AG08396 (cell line): ENCODE results near the gene FBXL20.
"Not testable (repeated sequence)": the region's sequence is repeated elsewhere in the genome, so short reads cannot be mapped to it uniquely, and the experiment has no call there.

Source experiments
- DNase-seq: peaks from one replicate; pipeline ENCODE4 v3.0.0; 2012; ENCODE audit warnings: low spot score, mixed read lengths

FBXL20 gene

DNA sequence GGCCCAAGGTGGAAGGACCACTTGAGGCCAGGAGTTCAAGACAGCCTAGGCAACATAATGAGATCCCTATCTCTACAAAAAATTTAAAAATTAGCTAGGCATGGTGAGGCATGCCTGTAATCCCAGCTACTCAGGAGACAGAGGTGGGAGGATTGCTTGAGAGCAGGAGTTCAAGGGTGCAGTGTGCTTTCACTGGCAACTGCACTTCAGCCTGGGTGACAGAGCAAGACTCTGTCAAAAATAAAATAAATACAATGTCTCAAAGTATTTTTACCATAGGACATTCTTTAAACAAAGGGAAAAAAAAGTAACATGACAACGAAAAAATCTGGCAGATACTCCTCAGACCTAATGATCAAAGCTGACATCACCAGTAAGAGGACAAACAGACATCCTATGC is 72.6 kb downstream of the FBXL20 start:
- peak; percentile 12 for DNase-seq

- DNase-seq, result no peak
Observed at GRCh38 chr17:39327109-39327508, 74.3 kb downstream of the FBXL20 start.

GRCh38 chr17:39325528-39326240 is 75.7 kb downstream of the FBXL20 start:
- DNase-seq, result no peak

DNA sequence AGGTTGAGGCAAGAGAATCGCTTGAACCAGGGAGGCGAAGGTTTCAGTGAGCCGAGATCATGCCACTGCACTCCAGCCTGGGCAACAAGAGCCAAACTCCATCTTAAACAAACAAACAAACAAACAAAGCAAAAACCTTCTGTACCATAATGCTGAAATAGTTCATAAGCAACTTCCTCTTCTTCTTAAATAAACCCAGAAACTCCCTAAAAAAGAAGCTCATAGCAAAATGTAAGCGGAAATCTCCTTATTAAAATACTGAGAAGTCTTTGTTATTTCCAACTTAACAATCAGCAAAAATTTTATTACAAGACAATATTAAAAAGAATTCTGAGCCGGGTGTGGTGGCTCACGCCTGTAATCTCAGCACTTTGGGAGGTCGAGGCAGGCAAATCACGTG is 82.8 kb downstream of the FBXL20 start:
- no peak for DNase-seq

- peak; percentile 4 for DNase-seq
Observed at GRCh38 chr17:39306509-39307212, 94.8 kb downstream of the FBXL20 start.

GRCh38 chr17:39305978-39306377 is 95.4 kb downstream of the FBXL20 start:
- no peak for DNase-seq

- DNase-seq, result no peak
Observed at GRCh38 chr17:39304188-39304587, 97.2 kb downstream of the FBXL20 start.

GRCh38 chr17:39294060-39294459 is 107.4 kb downstream of the FBXL20 start:
- DNase-seq, result no peak

GRCh38 chr17:39292546-39292945 is 108.9 kb downstream of the FBXL20 start:
- not testable (repeated sequence) for DNase-seq

GRCh38 chr17:39286513-39286912 is 114.9 kb downstream of the FBXL20 start:
- DNase-seq, result not testable (repeated sequence)

- DNase-seq, result no peak
Observed at GRCh38 chr17:39284685-39285084, 116.7 kb downstream of the FBXL20 start.

DNA sequence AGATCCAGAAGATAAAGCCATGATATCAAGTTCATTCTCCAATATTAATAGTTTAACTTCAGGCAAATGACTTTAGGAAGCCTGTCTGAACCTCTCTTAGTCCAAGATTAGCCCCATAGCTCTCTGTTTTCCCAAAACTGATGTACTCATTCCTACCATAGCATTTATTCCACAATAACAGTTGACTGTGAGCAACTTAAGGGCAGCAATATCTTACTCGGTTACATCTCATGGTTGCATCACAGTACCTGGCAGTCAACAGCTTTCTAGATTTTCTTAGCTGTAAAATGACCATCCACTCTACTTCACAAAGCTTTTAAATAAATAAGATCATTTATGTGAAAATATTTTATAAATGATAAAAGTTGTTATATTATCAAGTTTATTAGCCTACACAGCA is 117.5 kb downstream of the FBXL20 start:
- DNase-seq, result no peak

DNA sequence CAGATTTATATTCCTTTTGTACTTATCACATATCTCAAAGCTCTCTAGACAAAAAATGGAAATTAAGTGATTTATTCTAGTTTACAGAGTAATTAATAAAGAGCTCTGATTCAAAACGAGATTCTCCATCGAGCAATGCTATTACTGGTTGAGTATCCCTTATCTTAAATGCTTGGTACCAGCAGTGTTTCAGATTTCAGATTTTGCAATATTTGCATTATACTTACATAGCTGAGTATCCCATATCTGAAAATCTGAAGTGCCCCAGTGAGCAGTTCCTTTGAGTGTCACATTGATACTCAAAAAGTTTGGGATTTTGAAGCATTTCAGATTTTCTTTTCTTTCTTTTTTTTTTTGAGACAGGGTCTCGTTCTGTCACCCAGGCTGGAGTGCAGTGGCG is 118.3 kb downstream of the FBXL20 start:
- DNase-seq, result no peak

DNA sequence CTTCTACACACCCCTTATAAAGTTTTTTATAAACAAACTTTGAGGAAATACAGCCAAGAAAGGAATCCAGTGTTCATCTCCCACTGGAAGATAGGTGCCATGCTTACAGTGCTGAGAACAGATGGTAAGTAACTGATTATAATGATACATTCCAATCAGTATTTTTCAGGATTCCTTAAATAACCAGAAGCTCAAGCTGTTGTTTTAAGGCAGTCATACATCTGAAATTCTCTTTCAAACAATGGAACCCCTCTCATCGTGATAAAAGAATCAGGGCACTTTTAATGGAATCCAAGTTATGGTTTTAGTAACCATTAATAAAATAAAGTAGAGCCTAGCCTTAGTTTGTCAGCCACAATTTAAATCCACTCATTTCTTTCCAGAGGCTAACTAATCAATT is 119.6 kb downstream of the FBXL20 start:
- peak; percentile 18 for DNase-seq

DNA sequence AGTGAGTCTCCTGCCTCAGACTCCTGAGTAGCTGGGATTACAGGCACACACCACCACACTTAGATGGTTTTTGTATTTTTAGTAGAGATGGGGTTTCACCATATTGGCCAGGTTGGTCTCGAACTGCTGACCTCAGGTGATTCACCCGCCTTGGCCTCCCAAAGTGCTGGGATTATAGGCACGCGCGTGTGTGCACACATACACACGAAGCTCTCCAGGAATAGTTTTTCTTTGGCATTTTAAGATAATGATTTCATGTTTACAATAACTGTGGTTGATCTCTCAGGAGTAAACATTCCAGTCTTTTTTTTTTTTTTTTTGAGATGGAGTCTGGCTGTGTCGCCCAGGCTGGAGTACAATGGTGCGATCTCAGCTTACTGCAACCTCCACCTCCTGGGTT is 123.2 kb downstream of the FBXL20 start:
- peak; percentile 5 for DNase-seq

DNA sequence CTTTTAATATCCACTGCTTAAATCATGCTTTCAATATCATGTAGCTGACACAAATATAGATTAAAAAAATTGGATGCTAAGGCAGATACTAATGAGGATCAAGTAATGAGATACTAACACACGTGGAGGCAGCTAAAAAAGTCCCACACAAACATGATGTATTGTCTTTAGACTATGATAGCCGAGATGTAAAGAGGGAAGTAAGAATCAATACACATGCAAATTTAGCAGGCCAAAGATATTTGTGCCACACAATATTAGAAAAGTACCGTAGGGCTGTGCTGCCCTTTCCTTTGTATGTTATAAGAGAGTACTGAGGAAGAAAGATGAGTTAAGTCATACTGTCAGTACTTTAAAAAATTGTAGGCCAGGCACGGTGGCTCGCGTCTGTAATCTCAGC is 124.3 kb downstream of the FBXL20 start:
- no peak for DNase-seq

DNA sequence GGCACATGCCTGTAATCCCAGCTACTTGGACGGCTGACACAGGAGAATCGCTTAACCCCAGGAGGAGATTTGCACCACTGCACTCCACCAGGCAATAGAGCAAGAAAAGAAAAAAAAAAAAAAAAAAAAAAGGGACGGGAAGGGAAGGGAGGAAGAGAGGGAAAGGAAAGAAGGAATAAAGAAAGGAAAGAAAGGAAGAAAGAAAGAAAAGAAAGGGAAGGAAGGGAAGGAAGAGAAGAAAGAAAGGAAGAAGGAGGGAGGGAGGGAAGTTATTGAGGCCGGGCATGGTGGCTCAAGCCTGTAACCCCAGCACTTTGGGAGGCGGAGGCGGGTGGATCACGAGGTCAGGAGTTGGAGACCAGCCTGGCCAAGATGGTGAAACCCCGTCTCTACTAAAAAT is 125.3 kb downstream of the FBXL20 start:
- DNase-seq, result no peak

DNA sequence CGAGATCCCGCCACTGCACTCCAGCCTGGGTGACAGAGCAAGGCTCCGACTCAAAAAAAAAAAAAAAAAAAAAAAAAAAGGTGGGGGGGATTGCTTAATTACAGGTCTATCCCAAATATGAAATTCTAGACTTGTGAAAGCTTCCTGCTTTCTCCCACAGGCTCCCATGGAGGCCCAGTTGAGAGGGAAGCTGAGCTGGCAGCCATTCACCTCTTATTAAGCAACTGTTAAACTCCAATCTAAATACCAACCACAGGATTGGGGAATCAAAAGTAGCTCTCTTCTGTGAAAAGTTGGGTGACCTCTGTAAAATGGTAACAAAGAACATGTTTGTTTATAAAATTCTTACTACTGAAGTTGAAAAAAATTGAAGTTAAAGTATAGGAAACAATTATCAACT is 129.9 kb downstream of the FBXL20 start:
- DNase-seq, result peak; percentile 14

- DNase-seq, result peak; percentile 30
Observed at GRCh38 chr17:39270923-39271322, 130.5 kb downstream of the FBXL20 start.

DNA sequence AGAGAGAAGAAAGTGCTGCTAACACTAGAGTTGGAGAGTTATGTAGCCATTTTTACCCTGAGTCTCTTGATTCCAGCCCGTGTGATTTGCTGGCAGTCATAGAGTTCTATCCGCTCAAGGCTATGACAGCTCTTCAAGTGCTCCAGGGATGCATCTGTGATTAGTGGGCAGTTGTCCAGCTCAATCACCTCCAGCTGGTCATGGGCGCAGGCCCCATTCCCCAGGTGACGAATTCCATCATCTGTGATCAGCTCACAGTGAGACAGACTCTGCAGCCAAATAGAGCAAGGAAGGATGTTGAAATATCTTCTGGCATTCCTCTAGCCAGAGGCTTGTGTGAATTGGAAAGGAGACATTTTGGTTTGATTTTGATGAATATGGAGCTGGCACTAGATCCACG is 137.3 kb downstream of the FBXL20 start:
- DNase-seq, result no peak

DNA sequence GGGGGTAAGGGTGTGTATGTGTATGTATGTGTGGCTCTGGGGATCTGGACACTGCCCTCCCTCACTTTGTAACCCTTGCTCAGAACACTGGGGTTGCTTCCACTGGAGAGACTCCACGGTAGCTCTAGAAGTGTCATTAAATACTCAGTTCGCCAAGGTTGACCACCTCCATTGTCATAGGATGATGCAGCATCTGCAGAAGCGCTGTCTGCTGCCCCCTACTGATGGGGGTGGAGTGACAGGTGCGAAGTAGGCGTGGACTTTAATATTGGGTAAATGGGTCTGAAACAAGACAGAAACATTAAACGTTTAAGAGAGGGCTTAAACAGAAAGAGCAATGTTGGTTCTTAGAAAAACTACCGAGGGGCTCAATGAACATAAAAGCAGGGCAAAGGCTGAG is 140.1 kb downstream of the FBXL20 start:
- DNase-seq, result no peak

DNA sequence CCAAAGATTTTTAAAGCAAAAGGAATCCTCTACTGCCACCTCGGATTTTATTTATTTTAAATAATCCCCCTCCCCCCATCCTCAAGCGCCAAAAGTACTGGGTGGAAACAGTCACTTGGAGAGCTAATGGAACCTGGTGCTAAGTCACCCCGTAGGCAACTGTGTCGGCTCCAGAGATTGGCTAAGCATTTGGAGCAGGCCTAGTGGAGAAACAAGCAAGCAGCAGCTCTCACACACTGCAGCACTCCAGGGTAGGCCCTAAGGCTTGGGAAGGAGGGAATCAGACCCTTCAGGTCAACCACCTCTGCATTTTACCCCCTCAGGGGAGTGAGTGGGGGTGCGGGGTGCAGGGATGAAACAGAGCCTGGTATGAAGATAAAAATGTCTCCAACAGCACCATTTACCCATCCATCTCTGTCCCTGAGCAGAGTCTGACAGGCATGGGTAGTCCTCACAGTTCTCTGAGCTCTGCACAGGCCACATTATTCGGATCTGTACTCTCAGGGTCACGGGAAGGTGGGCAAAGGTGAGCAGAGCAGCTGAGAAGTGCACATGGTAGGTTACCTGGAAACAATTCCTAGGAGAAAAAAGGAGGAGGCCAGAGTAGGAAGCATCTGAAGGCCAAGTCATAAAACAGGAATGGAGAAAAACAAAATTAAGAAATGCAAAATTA is 148.5 kb downstream of the FBXL20 start:
- peak; percentile 7 for DNase-seq

DNA sequence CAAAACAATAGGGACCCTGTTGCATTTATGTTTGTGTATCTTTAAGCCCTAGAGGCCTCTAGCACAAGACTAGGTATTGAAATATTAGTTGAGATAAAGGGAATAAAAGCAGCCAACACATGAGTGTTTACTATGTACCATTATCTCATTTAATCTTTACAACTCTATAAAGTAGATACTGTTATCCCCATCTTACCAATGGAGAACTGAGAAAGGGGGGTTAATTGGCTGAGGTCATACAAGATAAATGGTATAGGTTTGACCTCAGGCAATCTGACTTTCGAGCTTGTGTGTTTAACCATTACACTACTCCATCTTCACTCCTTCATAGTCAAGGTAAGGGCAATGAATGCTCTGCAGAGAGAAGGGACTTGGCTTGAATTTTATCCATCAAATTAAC is 149.4 kb downstream of the FBXL20 start:
- DNase-seq, result no peak
